Esophagus squamous epithelium (tissue), 5 donors: ENCODE measurements around the gene DHTKD1. TPM values are rescaled to one million over a fixed set of nuclear protein-coding genes. Genes with fewer than 3 reads are reported as not detected.
"Not testable (repeated sequence)": the region's sequence is repeated elsewhere in the genome, so short reads cannot be mapped to it uniquely, and the experiment has no call there.

Source experiments
- DNase-seq: peaks from one replicate; lab custom pipeline; 2025; lab: John Stamatoyannopoulos, UW
- H3K27ac ChIP-seq, 4 donors: fragments of 200-600 bp; sonication (generic); one replicate each; pipeline ENCODE4 v1.5.1; 2016 to 2019; ENCODE audit warnings: mild to moderate bottlenecking in 1 of 4
- H3K27me3 ChIP-seq, 4 donors: fragments of 200-600 bp; sonication (generic); 1 replicate in 3 of 4; 2 replicates in 1 of 4; pipeline versions ENCODE4 v1.5.1 to v1.6.0; 2017 to 2021; ENCODE audit warnings: antibody characterized with exemption in 1 of 4
- H3K36me3 ChIP-seq, 3 donors: fragments of 200-600 bp; sonication (generic); one replicate each; pipeline ENCODE4 v1.5.1; 2016 to 2019
- H3K4me1 ChIP-seq, 3 donors: fragments of 200-600 bp; sonication (generic); one replicate each; pipeline ENCODE4 v1.5.1; 2017 to 2019
- H3K4me3 ChIP-seq, 4 donors: fragments of 200-600 bp; sonication (generic); 1 replicate in 3 of 4; 2 replicates in 1 of 4; pipeline ENCODE4 v1.5.1; 2016 to 2019; ENCODE audit warnings: mild to moderate bottlenecking in 2 of 4, moderate library complexity in 1 of 4
- H3K9me3 ChIP-seq, 3 donors: fragments of 200-600 bp; sonication (generic); one replicate each; pipeline ENCODE4 v1.5.1; 2016 to 2019
- POLR2A ChIP-seq, 4 donors: fragments of 450-650 bp; IDR thresholded peaks; one replicate each; pipeline ENCODE4 v1.6.1; 2017; ENCODE audit warnings: antibody characterized with exemption in 4 of 4, mild to moderate bottlenecking in 4 of 4, moderate library complexity in 3 of 4
- WGBS, 2 donors: methylation state at CpG; one replicate each; pipeline ENCODE4 v1.1.5; 2018; 5-methylcytosine and 5-hydroxymethylcytosine counted together
- intact Hi-C: fragments of 100-400 bp; cut with DNase I; formaldehyde crosslinking; loops from one replicate; pipeline ENCODE4 v1.15.0; 2022
- small RNA-seq, 4 donors: library from RNA; depleted of rRNA; stranded (forward); fragments of <200 nt; gene quantifications; one replicate each; pipeline ENCODE3, GENCODE V24; 2016
- total RNA-seq, 4 donors: library from RNA; depleted of rRNA; stranded (reverse); fragments of >200 nt; gene quantifications; one replicate each; pipeline ENCODE4 v1.1.0, GENCODE V29; 2016
- TF ChIP-seq, protein P1 (sequence below), 6 experiments: fragments of 450-650 bp in 4 of 6; fragments of 200-600 bp in 2 of 6; sonication (generic) in 2 of 6; IDR thresholded peaks; one replicate each; pipeline ENCODE4 v1.5.1; 2016 to 2019; ENCODE audit warnings: antibody characterized with exemption in 6 of 6, mild to moderate bottlenecking in 4 of 6, moderate library complexity in 4 of 6
- donor health status: DM: yes; HTN: yes; CAD: no.

Gene DHTKD1
- total RNA-seq, 4 donors from 2014 or later: 10.2 to 24.9 (median 16.9) TPM

- no peak overlapping the region for H3K4me3 ChIP-seq
- TF ChIP-seq, protein P1, sequence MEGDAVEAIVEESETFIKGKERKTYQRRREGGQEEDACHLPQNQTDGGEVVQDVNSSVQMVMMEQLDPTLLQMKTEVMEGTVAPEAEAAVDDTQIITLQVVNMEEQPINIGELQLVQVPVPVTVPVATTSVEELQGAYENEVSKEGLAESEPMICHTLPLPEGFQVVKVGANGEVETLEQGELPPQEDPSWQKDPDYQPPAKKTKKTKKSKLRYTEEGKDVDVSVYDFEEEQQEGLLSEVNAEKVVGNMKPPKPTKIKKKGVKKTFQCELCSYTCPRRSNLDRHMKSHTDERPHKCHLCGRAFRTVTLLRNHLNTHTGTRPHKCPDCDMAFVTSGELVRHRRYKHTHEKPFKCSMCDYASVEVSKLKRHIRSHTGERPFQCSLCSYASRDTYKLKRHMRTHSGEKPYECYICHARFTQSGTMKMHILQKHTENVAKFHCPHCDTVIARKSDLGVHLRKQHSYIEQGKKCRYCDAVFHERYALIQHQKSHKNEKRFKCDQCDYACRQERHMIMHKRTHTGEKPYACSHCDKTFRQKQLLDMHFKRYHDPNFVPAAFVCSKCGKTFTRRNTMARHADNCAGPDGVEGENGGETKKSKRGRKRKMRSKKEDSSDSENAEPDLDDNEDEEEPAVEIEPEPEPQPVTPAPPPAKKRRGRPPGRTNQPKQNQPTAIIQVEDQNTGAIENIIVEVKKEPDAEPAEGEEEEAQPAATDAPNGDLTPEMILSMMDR (IDR thresholded peaks at IDR 0.05): no peak
- TF ChIP-seq POLR2A (IDR thresholded peaks at IDR 0.05): no peak
- H3K4me1 ChIP-seq: no peaks in the 10 kb centered on the region
- H3K36me3 ChIP-seq: peaks cover 0 to 100% (median 18%) of the 10 kb centered on the region in 3 donors
- H3K9me3 ChIP-seq: no peaks in the 10 kb centered on the region
- intact Hi-C loops: no loop called here
- H3K27me3 ChIP-seq: no peaks in the 10 kb centered on the region
- DNase-seq: no peak
- H3K27ac ChIP-seq: no peak overlapping the region
- 90 to 93% methylated on average over 8 to 11 of the region's 12 CpGs for WGBS, 2 donors
Measured at GRCh38 chr10:12164085-12164484, 95.3 kb downstream of the DHTKD1 start.

GRCh38 chr10:12165036-12165435 is 96.3 kb downstream of the DHTKD1 start:
- intact Hi-C loops: no loop called here
- Histone ChIP-seq H3K27me3 (no peaks in the 10 kb centered on the region), H3K27ac (no peak overlapping the region), H3K4me3 (no peak overlapping the region), H3K4me1 (no peaks in the 10 kb centered on the region), H3K36me3 (peaks cover 0 to 100% (median 22%) of the 10 kb centered on the region in 3 donors), H3K9me3 (no peaks in the 10 kb centered on the region)
- no peak for TF ChIP-seq POLR2A (IDR thresholded peaks at IDR 0.05)
- TF ChIP-seq, protein P1 (IDR thresholded peaks at IDR 0.05): no peak
- no peak for DNase-seq
- 66 to 81% methylated on average over 3 of the region's 3 CpGs for WGBS, 2 donors

GRCh38 chr10:12165999-12166775 is 97.4 kb downstream of the DHTKD1 start:
- Histone ChIP-seq H3K4me1 (no peaks in the 10 kb centered on the region), H3K36me3 (peaks cover 0 to 100% (median 33%) of the 10 kb centered on the region in 3 donors), H3K4me3 (no peak overlapping the region), H3K27me3 (no peaks in the 10 kb centered on the region), H3K9me3 (no peaks in the 10 kb centered on the region), H3K27ac (no peak overlapping the region)
- WGBS, 2 donors: 84 to 91% methylated on average over 5 to 6 of the region's 6 CpGs
- DNase-seq: no peak
- intact Hi-C loops: no loop called here
- TF ChIP-seq, protein P1 (IDR thresholded peaks at IDR 0.05): no peak
- no peak for TF ChIP-seq POLR2A (IDR thresholded peaks at IDR 0.05)

GRCh38 chr10:12171512-12171911 is 102.8 kb downstream of the DHTKD1 start:
- H3K27ac ChIP-seq, DNase-seq, H3K9me3 ChIP-seq, intact Hi-C loops, H3K4me1 ChIP-seq, H3K27me3 ChIP-seq, H3K4me3 ChIP-seq: not testable (repeated sequence)
- peaks cover 15 to 100% (median 57%) of the 10 kb centered on the region in 3 donors for H3K36me3 ChIP-seq
- WGBS, 2 donors: 95 to 98% methylated on average over 6 of the region's 6 CpGs

Small RNA genes within 50 kb of the gene (small RNA-seq; reads per million reads assigned to genes)
- gene MIR548AK (0 reads per million in 4 donors), gene RNU6-88P (0 reads per million in 4 donors)

Other genes with a start within 250 kb of the DHTKD1 start
- 10 to 100 TPM in 2 of 4 donors, 1 to 10 TPM in 2; 6.4 to 15.5 (median 11.1) TPM for gene PROSER2, start 245.6 kb upstream of the DHTKD1 start, total RNA-seq
- 10 to 100 TPM; 12.9 to 22.3 (median 17.8) TPM for gene UPF2, start 26.1 kb upstream of the DHTKD1 start, total RNA-seq
- 1 to 10 TPM; 1.2 to 5.0 (median 4.3) TPM for gene SEC61A2, start 60.7 kb downstream of the DHTKD1 start, total RNA-seq
- 10 to 100 TPM; 30.7 to 79.3 (median 42.3) TPM for gene NUDT5, start 126.9 kb downstream of the DHTKD1 start, total RNA-seq
- 10 to 100 TPM; 37.4 to 84.8 (median 80.3) TPM for gene CDC123, start 127.2 kb downstream of the DHTKD1 start, total RNA-seq